Activated CD8-positive, alpha-beta memory T cell treated with anti-CD3 and anti-CD28 coated beads for 24 hours (primary cell): ENCODE measurements around the gene IL17RA.
"Not testable (repeated sequence)": the region's sequence is repeated elsewhere in the genome, so short reads cannot be mapped to it uniquely, and the experiment has no call there.

ENCODE experiments used
- DNase-seq: peaks from one replicate; pipeline ENCODE4 v3.0.0-alpha.2; 2020

IL17RA gene, protein sequence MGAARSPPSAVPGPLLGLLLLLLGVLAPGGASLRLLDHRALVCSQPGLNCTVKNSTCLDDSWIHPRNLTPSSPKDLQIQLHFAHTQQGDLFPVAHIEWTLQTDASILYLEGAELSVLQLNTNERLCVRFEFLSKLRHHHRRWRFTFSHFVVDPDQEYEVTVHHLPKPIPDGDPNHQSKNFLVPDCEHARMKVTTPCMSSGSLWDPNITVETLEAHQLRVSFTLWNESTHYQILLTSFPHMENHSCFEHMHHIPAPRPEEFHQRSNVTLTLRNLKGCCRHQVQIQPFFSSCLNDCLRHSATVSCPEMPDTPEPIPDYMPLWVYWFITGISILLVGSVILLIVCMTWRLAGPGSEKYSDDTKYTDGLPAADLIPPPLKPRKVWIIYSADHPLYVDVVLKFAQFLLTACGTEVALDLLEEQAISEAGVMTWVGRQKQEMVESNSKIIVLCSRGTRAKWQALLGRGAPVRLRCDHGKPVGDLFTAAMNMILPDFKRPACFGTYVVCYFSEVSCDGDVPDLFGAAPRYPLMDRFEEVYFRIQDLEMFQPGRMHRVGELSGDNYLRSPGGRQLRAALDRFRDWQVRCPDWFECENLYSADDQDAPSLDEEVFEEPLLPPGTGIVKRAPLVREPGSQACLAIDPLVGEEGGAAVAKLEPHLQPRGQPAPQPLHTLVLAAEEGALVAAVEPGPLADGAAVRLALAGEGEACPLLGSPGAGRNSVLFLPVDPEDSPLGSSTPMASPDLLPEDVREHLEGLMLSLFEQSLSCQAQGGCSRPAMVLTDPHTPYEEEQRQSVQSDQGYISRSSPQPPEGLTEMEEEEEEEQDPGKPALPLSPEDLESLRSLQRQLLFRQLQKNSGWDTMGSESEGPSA

GRCh38 chr22:17084554-17085276 is at the start of gene IL17RA:
TSS of gene IL17RA (plus strand) at chr22:17085000. CDS start at chr22:17085092, 92 bp downstream.
- peak; percentile 97 for DNase-seq

- DNase-seq = no peak
These were observed 49.6 kb upstream of the IL17RA start for GRCh38 chr22:17035246-17035645.

DNA sequence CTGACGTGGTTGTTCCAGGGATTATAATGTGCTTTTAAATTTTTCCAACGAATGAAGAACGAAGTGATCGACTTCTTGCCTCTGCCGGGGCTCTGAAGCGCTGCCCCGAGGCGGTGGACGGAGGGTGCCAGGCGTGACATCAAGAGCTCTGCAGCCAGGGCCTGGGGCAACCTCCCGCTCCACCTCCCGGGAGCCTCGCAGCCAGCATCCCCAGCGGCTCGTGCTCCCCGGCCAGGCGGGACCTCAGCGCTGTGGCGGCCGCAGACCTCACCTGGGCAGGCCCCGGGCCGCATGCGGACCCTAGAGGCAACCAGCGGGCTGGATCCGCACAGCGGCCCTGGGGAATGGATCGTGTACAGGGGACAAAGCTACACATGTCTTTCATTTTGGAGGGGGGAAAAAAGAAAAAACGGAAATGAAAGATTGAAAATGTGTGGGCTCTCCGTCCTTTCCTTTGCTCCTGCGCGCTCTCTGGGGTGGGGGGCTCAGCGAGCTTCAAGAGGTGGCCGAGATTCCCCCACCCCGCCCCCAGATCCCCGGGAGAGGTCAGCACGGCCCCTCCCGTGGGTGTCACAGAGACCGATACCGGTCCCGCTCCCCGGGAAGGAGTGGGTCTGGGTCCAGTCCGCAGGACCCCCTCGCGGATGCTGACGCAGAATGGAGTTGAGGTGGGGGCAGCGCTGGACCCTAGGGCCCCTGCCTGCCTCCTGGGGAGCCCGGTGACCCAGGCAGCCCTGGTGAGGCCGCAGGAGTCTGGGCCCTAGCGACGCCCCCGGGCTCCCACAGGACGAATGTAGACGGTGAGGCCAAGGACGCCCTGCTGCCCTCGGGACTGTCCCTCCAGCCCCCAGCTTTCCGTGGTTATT is 48.6 kb upstream of the IL17RA start:
- not testable (repeated sequence) for DNase-seq

DNA sequence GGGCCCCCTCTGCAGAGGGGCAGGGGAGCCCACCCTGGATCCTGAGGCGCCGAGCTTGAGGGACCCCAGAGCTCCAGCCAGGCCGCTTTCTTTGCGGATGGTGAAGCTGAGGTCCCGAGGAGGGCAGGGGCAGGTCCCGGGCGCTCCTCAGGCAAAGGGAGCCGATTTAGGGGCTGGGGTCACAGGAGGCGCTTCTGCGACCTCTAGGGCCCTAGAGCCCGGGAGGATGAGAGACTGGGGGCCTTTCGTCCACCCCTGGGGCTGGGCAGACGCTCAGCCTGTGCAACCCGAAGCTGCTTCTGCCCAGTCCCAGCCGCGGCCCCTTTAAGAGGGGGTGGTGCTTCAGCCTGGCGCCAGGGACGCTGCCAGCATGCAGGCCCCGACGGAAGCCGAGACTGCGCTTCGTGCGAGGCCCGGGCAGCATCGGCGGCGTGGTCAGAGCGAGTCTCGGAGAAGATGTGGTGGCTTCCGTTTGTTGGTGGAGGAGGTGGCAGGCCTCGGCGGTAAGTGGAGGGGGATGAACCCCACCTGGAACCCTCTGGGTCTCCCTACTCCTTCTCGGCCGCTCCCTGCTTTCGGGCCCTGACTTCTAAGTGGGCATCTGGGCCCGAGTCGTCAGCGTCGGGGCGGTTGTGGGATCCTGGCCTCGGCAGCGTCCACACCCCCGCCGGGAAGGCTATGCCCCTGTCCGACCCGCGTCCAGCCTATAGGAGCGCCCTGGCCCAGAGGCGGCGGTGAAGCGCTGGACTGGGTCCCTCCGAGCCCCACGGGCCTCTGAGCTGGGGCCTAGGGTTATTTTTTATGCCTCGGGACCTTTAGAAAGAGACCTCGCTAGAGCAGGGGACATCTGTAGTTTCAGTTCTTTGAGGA is 47.7 kb upstream of the IL17RA start:
- peak; percentile 64 for DNase-seq

- DNase-seq = no peak
These were observed 41.3 kb upstream of the IL17RA start for GRCh38 chr22:17043521-17043920.

GRCh38 chr22:17046566-17047348 is 38.0 kb upstream of the IL17RA start:
- DNase-seq = no peak

DNA sequence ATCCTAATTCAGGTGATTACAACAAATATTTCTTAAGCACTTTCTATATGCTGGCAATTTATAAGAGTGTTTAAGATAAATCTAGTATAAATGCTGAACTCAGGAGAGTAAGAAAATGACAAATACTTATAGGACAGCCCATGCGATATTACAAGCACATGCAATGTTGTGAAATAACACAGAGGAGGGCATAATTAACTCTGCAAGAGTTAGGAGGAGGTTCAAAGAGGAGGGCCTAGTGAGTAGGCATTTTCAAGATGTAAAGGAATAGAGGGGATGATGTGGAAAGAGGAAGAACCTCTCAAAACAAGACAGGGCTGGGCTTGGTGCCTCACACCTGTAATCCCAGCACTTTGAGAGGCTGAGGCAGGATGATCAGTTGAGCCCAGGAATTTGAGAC is 37.1 kb upstream of the IL17RA start:
- no peak for DNase-seq

- DNase-seq = no peak
These were observed 28.7 kb upstream of the IL17RA start for GRCh38 chr22:17056058-17056457.

DNA sequence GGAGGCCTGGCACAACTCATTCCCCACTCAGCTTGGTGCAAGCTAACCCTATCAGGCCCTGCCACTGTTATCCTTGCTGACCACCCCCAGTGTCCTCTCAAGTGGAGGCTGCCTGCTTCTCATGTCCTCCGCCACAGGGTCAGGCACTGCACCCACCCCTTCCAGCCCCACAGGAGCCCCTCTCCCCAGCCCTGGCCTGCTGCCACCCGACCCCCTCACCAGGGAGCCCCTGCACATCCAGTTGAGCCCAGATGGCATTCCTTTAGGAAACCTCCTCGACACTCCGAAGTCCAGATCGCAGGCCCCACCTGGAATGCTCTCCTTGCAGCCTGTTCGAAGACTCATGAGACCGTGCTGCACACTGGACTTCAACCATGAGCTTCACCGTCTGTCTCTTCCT is 28.0 kb upstream of the IL17RA start:
- no peak for DNase-seq

DNA sequence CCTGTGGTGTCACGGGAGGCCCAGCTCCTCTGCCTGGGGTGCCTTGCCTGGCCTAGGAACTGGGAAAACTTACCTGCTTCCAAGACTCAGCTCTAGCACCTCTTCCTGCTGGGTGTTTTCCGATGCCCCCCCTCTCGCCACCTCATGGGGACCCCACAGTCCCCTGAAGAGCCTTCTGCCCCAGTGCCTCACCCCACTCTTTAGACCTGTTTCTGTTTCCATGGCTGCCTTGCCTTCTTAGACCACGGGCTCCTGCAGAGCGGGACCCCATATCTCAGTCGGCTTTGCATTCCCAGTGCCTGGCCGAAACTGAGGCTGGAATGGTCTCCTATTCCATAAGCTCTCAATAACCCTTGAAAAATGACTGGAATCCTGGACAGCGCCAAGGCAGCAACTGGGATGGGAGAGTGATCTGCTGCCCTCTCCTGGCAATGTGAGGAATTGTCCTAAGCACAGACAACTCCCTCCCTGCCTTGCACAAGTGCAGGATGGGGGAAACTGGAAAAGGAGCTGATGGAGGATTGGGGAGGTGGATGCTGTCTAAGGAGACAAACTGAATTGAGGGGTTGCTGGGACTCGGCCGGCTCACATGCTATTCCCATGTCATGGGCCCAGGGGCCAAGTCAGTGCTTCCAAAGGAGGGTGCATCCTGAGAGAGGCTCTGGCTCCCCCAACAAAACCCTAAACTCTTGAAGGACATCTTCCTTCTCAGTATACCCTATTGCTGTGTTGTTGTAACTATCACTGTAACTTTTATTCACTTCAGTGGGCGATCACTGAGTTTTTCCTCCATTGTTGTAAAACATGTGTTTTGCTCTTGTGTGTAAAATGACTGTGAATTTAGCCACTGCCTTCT is 26.6 kb upstream of the IL17RA start:
- DNase-seq = peak; percentile 80

GRCh38 chr22:17060126-17060525 is 24.7 kb upstream of the IL17RA start:
- no peak for DNase-seq

DNA sequence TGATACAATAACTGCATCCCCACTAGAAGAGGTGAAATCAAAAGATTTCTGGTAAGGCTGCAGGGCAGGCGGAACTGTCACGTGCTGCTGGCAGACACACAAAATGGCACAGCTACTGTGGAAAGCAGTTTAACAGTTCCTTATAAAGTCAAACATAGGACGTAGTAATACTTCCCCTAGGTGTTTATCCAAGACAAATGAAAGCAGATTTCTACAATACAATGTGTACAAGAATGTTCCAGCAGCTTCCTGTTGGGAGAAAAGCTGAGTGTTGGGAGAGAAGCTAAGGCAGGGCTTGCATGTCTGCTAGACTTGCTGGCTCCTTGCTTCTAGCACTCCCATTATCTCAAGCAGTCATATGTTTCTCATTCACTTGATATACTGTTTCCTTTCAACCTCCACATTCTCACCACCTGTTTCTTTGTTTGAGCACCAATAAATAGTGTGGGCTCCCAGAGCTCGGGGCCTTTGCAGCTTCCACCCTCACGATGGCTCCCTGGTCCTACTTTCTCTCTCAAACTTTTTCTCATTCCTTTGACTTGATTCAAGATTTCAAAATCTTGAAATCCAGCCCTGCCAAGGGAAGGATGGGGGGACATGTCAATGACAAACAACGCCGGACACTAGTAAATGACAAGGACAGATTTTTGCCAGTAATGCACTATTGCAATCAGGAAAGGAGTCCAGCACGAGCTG is 21.2 kb upstream of the IL17RA start:
- DNase-seq = no peak

DNA sequence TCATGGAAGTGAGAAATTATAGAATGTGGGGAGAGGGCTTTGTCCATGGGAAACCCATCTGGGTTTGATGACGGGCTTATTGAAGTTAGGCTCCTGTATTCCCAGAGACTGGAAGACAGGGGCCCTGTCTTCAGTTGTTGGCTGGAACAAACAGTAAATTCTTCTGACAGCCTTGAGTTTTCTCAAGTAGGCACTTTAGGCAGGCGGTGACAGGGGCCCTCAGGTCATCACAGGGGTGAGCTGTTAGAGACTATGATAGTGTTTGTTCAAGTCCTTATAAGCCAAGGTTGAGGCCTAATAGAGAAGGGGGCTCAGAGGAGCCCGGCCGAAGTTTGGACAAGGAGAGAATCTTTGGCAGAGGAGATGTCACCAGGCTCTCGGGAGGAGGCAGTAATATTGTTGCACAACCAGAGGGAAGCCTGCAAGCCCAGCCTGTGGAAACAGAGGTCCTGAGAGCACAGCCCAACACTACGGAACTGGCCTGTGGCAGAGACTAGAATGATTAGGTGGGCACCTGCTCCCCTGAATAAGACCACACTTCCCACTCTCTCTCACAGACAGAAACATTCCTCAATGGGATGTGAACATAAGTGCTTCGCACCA is 20.2 kb upstream of the IL17RA start:
- peak; percentile 15 for DNase-seq

DNA sequence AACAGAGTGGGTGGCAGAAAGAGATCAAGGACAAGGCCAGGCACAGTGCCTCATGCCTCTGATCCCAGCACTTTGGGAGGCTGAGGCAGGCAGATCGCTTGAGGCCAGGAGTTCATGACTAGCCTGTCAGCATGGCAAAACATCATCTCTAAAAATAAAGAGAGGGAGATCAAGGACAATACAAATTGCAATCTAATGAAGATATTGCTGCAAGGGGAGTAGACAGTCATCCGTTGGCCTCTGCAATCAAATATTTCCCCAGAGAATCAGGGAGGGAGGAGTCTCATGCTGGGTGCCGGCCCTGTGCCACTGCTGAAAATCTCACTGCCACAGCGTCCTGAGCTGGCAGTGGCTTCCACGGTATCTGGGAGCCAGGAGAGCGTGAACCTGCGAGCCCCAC is 19.4 kb upstream of the IL17RA start:
- DNase-seq = peak; percentile 15

DNA sequence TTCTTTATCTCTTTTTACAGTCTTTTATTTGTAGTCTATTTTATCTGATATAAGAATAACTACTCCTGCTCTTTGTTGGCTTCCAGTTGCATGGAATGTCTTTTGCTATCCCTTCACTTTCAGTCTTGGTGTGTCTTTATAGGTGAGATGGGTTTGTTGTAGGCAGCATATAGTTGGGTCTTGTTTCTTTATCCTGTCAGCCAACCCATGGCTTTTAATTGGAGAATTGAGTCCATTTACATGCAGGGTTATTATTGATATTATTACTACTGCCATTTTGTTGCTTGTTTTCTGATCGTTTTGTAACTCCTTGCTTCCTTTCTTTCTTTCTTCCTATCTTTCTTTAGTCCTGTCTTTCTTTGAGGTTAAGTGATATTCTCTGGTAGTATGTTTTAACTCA is 11.9 kb upstream of the IL17RA start:
- DNase-seq = no peak

DNA sequence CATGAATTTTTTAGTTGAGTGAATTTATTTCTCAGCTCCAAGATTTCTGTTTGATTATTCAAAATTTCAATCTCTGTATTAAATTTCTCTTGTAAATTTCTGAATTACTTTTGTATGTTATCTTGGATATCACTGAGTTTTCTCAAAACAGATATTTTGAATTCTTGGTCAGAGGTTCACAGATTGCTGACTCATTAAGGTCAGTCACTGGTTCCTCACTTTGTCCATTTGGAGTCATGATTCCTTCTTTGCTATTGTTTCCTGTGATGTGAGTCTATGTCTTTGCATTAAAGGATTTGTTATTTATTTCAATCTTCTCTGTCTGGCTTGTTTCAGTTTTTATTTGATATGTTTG is 10.2 kb upstream of the IL17RA start:
- DNase-seq = no peak

GRCh38 chr22:17077255-17077654 is 7.5 kb upstream of the IL17RA start:
- DNase-seq = no peak

- no peak for DNase-seq
These were observed 5.2 kb upstream of the IL17RA start for GRCh38 chr22:17079572-17079971.
